GM19438 (cell line): ENCODE measurements around the gene MAK.
"Not testable (repeated sequence)": the region's sequence is repeated elsewhere in the genome, so short reads cannot be mapped to it uniquely, and the experiment has no call there.

Source experiments
- ATAC-seq: cut with Tn5 transposase; IDR thresholded peaks from one replicate; pipeline ENCODE4 v1.9.1; 2021; ENCODE audit warnings: low read depth; ENCODE audit not compliant: unreplicated experiment

The MAK gene

GRCh38 chr6:10837995-10838793 lies at the start of gene MAK:
MAK (minus strand) TSS chr6:10838539; CDS start chr6:10830648, 7,891 bp downstream.
- peak; percentile 79 for ATAC-seq

- peak; percentile 76 for ATAC-seq
Observed at GRCh38 chr6:10886691-10887502, 48.6 kb upstream of the MAK start, which contains the start of gene SYCP2L. SYCP2L (plus strand) TSS chr6:10887052; CDS start chr6:10887127, 75 bp downstream.

- ATAC-seq: not testable (repeated sequence)
Observed at GRCh38 chr6:10886365-10886690, 48.0 kb upstream of the MAK start.

DNA sequence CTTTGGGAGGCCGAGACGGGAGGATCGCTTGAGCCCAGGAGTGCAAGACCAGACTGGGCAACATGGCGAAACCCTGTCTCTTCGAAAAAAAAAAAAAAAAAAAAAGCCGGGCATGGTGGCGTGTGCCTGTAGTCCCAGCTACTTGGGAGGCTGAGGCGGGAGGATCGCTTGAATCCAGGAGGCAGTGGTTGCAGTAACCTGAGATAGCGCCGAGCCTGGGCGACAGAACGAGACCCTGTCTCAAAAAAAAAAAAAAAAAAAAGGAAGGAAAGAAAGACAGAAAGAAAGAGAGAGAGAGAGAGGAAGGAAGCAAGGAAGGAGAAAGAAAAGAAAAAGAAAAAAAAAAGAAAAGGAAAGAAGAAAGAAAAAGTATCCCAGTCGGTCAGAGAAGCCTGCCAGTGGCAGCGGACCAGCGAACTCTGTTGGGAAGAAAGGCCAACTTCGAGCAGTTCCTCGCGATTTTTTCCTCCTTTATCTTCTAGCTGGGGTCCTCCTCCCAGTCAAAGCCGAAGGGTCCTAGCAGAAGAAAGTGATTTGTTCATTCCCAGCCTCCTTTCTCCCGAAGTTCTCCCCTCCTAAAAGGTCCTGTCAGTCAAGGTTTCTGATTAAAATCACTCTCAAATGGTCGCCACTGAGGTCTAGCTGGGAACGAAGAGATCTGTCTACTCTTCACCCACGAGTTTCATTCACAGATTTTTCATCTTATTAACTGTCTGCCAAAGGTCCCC lies 46.1 kb upstream of the MAK start:
- ATAC-seq: no peak

DNA sequence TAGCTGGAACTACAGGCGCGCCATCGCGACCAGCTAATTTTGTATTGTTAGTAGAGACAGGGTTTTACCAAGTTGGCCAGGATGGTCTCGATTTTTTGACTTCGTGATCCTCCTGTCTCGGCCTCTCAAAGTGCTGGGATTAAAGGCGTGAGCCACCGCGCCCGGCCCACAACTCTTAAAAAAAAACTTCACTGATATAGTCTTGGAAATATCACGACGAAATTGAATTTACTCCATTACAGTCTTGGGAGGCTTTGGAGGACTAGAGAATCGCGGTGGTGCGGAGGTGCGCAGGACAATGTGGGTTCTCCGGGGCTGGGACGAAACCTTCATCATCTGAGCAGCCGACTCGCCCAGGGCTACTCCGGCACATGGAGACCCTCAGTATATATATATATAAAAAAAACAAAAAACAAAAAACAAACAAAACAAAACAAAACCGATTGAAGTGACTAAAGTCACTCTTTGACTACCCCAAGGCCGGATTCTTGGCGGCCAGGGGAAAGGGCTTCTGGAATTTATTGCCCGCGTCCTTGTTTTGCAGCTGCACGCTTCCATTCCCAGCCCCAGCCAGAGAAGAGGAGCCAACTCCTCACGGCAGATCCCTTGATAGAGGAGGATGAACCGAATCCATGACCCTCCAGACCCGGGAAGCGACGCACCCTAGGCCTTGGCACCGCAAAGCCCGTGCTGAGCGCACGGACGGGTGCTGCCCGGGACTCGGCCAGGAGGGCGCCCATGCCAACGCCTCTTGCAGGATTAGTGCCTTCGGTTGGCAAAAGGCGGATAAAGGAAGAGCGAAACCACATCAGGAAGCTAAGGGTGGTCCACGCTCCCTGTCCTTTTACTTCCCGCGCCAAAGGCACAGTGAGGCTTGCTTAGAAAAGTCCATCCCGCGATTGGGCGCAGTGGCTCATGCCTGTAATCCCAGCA lies 45.2 kb upstream of the MAK start:
- no peak for ATAC-seq

DNA sequence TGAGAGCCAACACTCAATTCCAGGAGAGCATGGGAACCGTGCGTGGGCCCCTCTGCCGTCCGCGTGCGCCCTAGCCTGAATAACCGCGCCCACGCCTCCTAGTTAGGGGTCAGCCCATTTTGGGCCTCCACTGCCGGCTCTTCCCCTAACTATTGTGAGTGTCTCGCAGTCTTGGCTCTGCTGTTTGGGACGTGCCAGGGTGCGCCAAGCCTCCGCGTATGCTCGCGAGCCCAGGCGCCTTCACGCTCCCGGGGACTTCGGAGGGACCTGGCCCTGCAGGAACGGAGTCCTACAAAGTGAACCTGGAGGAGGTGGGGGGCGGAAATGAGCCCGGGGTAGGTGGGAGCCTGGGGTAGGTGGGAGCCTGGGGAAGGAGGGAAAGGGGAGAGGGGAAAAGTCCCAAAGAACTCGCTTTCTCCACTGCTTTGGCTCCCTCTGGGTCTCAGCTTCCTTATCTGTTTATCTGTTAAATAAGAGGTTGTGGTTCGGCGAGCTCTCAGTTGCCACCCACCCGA lies 44.4 kb upstream of the MAK start:
- no peak for ATAC-seq

- not testable (repeated sequence) for ATAC-seq
Observed at GRCh38 chr6:10882253-10882630, 43.9 kb upstream of the MAK start.

DNA sequence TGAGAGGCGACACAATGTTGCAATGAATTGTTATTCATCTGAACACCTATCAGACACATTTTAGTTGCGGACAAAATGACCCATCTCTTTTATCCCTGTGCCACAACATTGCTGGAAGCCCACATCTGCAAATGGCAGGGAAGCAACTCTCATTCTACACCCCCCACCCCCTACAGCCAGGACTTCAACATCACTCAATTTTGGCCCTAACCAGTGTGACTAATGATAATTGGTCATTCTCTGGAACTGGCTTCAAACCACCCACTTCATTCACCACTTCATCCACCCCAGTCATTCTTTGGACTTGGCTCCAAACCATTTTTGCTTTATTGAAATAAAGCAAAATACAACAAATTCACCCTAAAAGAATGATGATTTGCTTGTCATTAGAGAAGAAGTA lies 42.0 kb upstream of the MAK start:
- no peak for ATAC-seq

DNA sequence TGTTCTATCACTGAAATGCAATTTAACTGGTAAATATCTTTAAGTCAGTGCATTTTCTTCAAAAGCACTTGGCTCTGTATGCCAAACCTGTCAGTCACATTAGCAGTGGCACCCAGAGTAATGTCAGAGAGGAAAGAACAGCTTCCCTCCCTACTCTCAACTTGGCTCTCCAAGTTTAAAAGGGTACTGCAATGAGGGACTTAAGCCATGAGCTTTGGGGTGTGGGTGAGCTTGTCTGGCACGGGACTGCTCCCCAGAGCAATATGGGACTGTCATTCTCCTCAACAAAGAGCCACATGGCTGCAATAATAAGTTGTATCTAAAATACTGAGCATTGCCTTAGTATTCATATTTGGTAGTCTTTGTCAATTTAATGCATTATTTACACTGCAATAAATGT lies 39.5 kb upstream of the MAK start:
- no peak for ATAC-seq

GRCh38 chr6:10877012-10877411 lies 38.7 kb upstream of the MAK start:
- ATAC-seq: no peak

DNA sequence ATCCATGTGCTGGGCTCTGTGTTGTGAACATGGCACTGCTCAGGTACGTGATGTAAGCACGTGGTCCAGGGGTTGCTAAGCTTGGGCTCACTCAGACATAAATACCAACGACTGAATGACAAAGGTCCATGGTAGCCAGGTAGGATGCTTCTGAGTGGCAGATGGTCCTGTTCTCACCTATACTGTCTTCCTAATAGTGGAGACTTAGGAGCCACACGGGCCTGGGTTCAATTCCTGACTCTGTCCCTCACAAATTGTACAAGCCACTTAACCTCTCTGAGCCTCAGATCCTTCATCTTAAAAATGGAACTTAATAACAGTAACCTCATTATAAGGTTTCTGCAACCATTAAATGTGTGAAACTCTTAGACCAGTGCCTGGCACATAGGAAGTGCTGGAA lies 36.7 kb upstream of the MAK start:
- no peak for ATAC-seq

DNA sequence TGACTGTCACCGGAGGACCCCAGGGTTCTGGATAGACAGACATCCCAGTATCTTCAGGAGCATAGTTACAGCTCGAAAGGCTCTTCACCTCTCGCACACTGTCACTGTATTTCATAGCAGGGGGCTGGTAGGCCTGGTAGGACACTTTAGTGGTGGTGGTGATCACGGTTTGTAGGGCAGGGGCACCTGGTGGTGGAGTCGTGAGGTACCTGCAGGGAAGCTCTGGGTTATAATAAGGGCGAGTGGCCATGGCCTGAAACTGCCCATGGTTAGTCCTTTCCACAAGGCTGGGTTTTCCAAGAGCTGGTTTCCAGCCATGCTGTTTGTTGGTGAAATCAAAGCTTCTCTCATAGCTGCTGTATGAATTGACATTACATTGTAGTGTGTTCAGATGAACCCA lies 35.9 kb upstream of the MAK start:
- ATAC-seq: no peak

DNA sequence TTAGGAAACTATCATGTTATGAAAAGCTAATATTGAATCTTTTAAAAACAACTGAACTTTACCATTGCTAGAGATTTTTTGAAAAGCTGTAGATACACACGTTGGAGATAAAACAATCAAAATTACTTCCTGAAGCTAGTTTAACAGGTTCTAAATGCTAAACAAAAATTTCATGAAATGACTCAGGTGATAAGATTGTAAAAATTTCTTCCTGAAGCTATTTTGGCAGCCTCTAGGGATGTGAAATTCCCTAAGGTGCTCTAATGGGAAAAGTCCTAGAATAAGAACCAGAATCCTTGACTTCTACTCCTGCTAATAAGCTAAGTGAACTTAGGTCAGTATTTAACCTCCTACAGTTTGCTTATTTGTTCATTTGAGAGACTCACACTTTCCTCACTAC lies 35.0 kb upstream of the MAK start:
- no peak for ATAC-seq

DNA sequence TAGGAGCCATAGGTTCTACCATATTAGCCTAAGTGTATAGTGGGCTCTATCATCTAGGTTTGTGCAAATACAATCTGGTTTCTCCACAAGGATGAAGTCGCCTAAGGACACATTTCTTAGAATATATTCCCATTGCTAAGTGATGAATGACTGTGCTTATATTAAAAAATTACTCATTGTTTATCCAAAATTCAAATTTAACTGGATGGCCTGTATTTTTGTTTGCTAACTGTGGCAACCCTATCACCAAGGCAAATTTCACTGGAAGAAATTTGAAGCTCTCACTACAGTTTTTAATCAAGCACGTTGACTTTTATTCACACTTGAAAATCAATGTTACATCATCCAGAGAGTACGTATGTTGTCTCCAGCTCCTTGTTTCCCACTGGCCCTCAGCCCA lies 29.6 kb upstream of the MAK start:
- no peak for ATAC-seq

DNA sequence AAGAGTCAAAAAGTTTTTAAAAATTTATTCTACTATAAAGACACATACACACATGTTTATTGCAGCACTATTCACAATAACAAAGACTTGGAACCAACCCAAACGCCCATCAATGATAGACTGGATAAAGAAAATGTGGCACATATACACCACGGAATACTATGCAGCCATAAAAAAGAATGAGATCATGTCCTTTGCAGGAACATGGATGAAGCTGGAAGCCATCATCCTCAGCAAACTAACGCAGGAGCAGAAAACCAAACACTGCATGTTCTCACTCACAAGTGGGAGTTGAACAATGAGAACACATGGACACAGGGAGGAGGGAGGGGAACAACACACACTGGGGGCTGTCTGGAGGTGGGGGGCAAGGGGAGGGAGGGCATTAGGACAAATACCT lies 28.4 kb upstream of the MAK start:
- ATAC-seq: not testable (repeated sequence)

DNA sequence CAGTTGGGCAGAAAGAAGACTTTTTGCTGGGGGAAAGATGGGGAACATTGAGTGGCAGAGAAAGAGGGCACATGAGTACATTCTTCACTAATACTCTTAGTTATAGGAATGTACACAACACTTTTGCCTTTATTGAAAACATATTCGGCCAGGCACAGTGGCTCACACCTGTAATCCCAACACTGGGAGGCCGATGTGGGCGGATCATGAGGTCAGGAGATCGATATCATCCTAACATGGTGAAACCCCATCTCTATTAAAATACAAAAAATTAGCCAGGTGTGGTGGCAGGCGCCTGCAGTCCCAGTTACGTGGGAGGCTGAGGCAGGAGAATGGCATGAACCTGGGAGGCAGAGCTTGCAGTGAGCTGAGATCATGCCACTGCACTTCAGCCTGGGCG lies 24.7 kb upstream of the MAK start:
- ATAC-seq: not testable (repeated sequence)

GRCh38 chr6:10862361-10862760 lies 24.0 kb upstream of the MAK start:
- no peak for ATAC-seq

DNA sequence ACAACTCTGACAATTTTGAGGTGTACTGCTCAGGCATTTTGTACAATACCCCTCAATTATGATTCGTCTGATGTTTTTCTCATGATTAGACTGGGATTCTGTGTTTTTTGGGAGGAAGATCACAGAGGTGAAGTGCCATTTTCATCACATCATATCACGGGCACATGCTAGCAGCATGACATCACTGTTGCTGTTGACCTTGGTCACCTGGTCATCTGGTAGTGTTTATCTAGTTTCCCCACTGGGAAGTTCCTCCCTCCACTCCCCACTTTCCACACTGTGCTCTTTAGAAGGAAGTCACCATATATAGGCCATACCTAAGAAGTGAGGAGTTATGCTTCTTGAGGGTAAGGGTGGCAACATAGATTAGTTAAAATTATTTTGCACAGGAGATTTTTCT lies 22.7 kb upstream of the MAK start:
- ATAC-seq: no peak

DNA sequence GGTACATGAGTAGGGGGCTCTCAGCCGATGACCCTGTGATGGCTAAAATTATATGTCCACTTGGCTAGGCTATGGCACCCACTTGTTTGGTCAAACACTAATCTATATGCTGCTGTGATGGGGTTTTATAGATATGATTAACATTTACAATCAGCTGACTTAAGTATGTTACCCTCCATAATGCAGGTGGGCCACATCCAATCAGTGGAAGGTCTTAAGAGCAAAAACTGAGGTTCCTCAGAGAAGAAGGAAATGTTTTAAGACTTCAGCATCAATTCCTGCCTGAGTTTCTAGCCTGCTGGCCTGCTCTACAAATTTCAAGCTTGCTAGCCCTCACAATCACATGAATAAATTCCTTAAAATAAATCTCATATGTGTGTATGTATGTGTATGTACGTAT lies 18.9 kb upstream of the MAK start:
- no peak for ATAC-seq
